Naive B cell (primary cell): Measurements from ENCODE around the gene CNTFR. TPM values are rescaled to one million over a fixed set of nuclear protein-coding genes. Genes with fewer than 3 reads are reported as not detected.

Source experiments
- ATAC-seq, 2 donors: fragments of 150-1000 bp; cut with Tn5 transposase; 2 replicates each; pipeline ENCODE4 v1.10.0; 2021; ENCODE audit warnings: low read depth in 2 of 2, mild to moderate bottlenecking in 2 of 2, moderate library complexity in 2 of 2
- DNase-seq: peaks from one replicate; pipeline ENCODE4 v3.0.0; 2022
- H3K27ac Mint-ChIP-seq, 6 donors: one replicate each; pipeline ENCODE4 v1.8.0; 2020 to 2022; ENCODE audit warnings: mild to moderate bottlenecking in 6 of 6, mixed read lengths in 6 of 6, moderate library complexity in 5 of 6, inconsistent platforms in 2 of 6
- H3K27me3 Mint-ChIP-seq, 3 donors: one replicate each; pipeline ENCODE4 v1.8.0; 2021 to 2022; ENCODE audit warnings: mixed read lengths in 3 of 3, mild to moderate bottlenecking in 1 of 3
- H3K36me3 Mint-ChIP-seq, 2 donors: one replicate each; pipeline ENCODE4 v1.8.0; 2020 to 2022; ENCODE audit warnings: mixed read lengths in 2 of 2, inconsistent platforms in 1 of 2, mild to moderate bottlenecking in 1 of 2
- H3K4me1 Mint-ChIP-seq, 3 donors: one replicate each; pipeline ENCODE4 v1.8.0; 2020 to 2022; ENCODE audit warnings: mixed read lengths in 3 of 3, inconsistent platforms in 1 of 3, mild to moderate bottlenecking in 1 of 3, moderate library complexity in 1 of 3
- H3K4me3 Mint-ChIP-seq, 8 donors: one replicate each; pipeline ENCODE4 v1.8.0; 2020 to 2022; ENCODE audit warnings: mild to moderate bottlenecking in 8 of 8, mixed read lengths in 8 of 8, moderate library complexity in 8 of 8, inconsistent platforms in 2 of 8
- H3K9me3 Mint-ChIP-seq, 7 donors: one replicate each; pipeline ENCODE4 v1.8.0; 2020 to 2022; ENCODE audit warnings: mixed read lengths in 7 of 7, mild to moderate bottlenecking in 5 of 7, inconsistent platforms in 2 of 7, moderate library complexity in 1 of 7
- polyA plus RNA-seq, 6 donors: library from polyadenylated mRNA; unstranded; fragments of 300-500 nt; fragmentation: Illumina TruSeq; gene quantifications; one replicate each; pipeline ENCODE4 v1.2.3, GENCODE V29; 2021; ENCODE audit warnings: low read depth in 6 of 6

CNTFR gene
- polyA plus RNA-seq, 6 donors from 2014 or later: not detected

DNA sequence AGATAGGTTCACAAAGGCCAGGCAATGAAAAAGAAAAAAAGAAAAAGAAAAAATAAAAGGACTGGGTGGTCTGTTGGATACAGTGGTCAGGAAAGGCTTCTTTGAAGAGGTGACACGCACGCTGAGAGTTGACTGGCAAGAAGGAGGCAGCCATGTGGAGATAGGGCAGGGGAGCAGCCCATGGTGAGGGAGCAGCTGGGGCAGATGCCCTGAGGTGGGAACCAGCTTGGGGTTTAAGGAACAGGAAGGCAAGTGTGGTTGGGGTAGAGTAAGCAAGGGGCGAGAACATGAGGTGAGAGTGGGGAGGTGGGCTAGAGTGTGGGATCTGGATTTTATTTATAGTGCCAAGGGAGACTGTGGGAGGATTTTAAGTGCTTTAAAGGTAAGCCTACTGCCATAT lies 73.6 kb downstream of the CNTFR start:
- ATAC-seq (no peak), DNase-seq (no peak)
- no peaks in the 10 kb centered on the region for H3K9me3 Mint-ChIP-seq
- H3K4me3 Mint-ChIP-seq: no peak overlapping the region
- H3K36me3 Mint-ChIP-seq: no peaks in the 10 kb centered on the region
- H3K4me1 Mint-ChIP-seq: peaks cover 0 to 6% (median 0%) of the 10 kb centered on the region in 3 donors
- peak overlapping the region in 1 of 6 donors; percentile 4 for H3K27ac Mint-ChIP-seq
- H3K27me3 Mint-ChIP-seq: peaks cover 11 to 33% (median 26%) of the 10 kb centered on the region in 3 donors

DNA sequence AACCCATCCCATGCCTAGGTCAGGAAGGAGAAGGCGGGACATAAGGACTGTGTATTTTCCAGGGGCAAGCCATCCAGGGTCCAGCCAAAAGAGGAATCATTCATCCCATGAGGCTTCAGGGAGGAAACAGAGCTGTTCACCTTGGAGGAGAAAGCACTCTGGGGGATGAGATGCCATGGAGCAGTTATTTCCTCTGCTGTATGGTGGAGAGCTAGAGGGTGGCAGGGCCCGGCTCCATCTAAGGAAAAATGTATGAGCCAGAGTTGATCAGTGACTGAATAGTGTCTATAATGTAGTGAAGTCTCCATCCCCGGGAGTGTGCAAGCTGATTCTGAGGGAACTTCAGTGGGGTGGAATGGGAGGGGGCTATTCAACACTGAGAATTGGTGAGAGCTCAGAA lies 74.7 kb downstream of the CNTFR start:
- Mint-ChIP-seq H3K27ac (no peak overlapping the region), H3K27me3 (peaks cover 11 to 40% (median 26%) of the 10 kb centered on the region in 3 donors), H3K4me3 (peak overlapping the region in 1 of 8 donors; percentile 3), H3K4me1 (peaks cover 0 to 6% (median 0%) of the 10 kb centered on the region in 3 donors), H3K36me3 (no peaks in the 10 kb centered on the region), H3K9me3 (no peaks in the 10 kb centered on the region)
- ATAC-seq (no peak), DNase-seq (no peak)

DNA sequence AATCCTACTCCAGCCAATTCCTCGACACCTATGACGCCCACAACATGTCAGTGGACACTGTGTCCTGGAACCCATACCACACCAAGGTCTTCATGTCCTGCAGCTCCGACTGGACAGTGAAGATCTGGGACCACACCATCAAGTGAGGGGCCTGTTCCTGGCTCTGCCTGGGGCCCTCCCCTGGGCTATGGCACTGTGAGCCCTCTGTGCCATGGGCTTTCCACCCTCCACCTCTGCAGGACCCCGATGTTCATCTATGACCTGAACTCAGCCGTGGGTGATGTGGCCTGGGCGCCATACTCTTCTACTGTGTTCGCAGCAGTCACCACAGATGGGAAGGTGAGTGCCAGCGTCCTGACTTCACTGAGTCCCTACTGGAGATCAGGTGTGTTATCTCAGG lies 75.1 kb downstream of the CNTFR start:
- Mint-ChIP-seq H3K4me3 (no peak overlapping the region), H3K27me3 (peaks cover 11 to 40% (median 23%) of the 10 kb centered on the region in 3 donors), H3K27ac (peak overlapping the region in 1 of 6 donors; percentile 30), H3K4me1 (peaks cover 0 to 5% (median 0%) of the 10 kb centered on the region in 3 donors), H3K9me3 (no peaks in the 10 kb centered on the region), H3K36me3 (no peaks in the 10 kb centered on the region)
- DNase-seq: no peak
- no peak for ATAC-seq

DNA sequence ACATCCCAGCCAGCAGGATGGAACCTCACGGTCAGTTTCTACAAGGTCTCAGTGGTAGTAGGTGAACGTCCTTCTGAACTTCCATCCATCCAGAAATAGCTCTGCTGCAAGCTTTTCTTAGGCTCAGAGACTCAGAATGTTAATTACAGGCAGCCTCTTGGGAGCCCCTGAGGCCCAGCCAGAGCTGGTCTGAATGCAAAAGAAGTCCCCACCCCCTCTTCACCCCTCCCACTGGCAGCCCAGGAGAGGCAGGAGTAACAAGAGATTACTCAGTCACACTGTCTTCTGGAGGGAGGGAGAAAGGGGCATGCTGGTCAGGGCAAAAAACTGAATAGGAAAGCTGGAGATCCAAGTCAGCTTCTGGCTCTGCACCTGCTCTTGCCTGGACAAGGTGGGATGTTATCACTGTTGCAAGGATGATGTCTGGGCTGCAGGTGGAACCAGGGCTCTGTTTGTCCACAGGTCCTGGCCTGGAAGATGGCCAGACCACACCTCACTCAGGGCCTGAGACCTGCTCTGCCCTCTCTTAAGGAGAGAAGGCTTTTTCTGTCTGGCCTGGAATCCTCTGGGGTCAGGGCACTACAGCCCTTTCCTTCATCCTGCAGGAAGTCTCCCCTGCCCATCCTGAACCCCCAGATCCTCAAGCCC lies 75.8 kb downstream of the CNTFR start:
- H3K27ac Mint-ChIP-seq: no peak overlapping the region
- no peaks in the 10 kb centered on the region for H3K4me1 Mint-ChIP-seq
- no peak overlapping the region for H3K4me3 Mint-ChIP-seq
- H3K36me3 Mint-ChIP-seq: no peaks in the 10 kb centered on the region
- no peak for ATAC-seq
- DNase-seq: no peak
- peaks cover 11 to 46% (median 25%) of the 10 kb centered on the region in 3 donors for H3K27me3 Mint-ChIP-seq
- H3K9me3 Mint-ChIP-seq: no peaks in the 10 kb centered on the region

DNA sequence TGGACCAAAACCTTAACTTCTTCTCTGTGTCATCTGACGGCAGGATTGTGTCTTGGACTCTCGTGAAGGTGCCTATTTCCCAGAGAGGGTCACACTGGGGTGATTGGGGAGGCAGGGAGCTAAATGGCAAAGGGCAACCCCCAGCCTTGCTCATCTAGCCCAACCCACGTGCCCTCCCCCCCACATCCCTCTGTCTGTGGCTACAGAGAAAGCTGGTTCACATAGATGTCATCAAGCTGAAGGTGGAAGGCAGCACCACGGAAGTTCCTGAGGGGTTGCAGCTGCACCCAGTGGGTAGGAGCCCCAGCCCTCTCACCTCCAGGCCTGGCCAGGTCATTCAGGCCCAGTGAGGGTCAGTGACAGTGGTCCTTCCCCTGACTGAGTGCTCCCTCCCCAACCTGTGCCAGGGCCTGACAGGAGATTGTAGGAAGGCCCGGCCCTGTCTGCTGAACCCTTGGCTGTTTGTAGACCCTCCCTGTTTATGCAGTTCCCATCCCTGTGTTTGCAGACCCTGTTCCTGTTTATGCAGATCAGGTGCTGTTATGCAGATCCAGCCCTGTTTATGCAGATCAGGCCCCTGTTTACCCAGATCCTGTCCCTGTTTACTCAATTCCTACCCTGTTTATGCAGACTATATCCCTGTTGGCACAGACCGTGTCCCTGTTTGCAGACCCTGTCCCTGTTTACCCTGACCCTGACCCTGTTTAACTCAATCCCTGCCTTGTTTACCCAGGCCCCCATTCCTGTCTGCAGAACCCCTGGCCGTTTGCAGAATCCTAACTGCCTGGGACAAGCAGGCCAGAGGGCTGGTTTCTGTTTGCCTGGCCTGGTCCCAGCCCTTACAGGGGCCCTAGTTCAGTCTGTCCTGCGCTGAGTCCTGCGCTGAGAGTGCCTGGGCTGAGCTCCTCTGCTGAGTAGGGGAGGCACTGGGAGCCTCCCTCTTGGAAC lies 77.1 kb downstream of the CNTFR start:
- peaks cover 11 to 45% (median 27%) of the 10 kb centered on the region in 3 donors for H3K27me3 Mint-ChIP-seq
- H3K4me1 Mint-ChIP-seq: no peaks in the 10 kb centered on the region
- H3K4me3 Mint-ChIP-seq: no peak overlapping the region
- DNase-seq (no peak), ATAC-seq (no peak)
- no peak overlapping the region for H3K27ac Mint-ChIP-seq
- H3K9me3 Mint-ChIP-seq: no peaks in the 10 kb centered on the region
- no peaks in the 10 kb centered on the region for H3K36me3 Mint-ChIP-seq

DNA sequence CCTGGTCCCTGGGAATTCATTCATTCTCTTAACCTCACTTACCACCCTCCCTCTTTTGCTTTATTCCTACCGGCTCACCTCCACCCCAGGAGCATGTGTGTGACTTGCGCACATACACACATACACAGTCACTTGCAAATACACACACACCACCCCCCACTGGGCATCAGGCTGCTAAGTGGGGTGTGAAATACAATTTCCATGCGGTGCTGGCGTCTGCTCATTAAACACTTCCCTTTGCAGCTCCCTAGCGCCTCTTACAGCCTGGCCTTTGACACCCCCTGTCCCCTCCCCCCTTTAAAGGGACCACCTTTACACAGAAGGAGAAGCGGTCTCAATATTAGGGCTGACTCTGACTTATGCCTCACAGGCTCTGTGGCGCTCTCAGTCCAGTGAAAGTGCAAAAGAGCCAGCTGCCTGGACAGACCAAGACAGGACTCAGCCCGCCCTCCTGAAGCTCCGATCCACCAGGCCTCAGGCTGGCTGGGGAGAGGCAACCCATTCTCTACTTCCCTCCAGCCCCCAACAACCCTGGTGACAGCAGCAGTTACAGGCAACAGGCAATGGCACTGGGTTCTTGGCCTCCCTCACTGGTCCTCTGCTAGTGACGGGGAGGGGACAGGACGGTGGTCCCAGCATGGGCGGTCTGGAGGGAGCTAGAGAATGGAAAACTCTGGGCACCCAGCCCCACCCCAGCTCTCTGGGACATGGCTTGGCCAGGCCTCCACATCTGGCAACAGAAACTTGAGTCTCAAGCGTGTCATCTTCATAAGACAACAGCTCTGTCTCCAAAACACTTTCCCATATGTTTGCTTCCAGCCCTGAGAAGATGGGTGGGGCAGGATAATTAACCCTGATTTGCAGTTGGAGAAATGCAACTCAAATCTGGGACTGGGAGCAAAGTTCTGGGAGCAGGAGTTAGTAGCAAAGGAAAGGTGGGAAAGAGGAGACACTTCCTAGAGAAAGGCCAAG lies 78.7 kb downstream of the CNTFR start:
- H3K36me3 Mint-ChIP-seq: no peaks in the 10 kb centered on the region
- no peak for DNase-seq
- H3K27me3 Mint-ChIP-seq: peaks cover 4 to 35% (median 25%) of the 10 kb centered on the region in 3 donors
- no peaks in the 10 kb centered on the region for H3K4me1 Mint-ChIP-seq
- no peak overlapping the region for H3K27ac Mint-ChIP-seq
- no peaks in the 10 kb centered on the region for H3K9me3 Mint-ChIP-seq
- ATAC-seq: no peak
- H3K4me3 Mint-ChIP-seq: no peak overlapping the region

DNA sequence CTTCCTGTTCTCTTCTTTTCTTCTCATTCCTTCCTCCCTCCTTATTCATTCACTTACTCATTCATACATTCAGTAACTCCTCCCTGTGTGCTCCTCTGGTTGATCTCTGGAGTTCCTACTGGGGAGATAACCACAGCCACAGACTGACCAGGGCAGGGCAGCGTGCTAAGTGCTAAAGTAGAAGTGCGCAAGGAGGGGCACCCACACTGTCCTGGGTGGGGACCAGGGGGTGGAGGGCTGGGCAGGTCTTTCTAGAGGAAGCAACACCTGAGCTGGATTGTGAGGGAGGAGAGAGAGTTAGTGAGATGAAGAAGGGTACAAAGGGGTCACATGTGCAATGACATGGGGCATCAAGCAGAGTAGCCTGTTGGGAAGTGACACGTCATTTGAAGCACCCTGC lies 80.6 kb downstream of the CNTFR start:
- no peak overlapping the region for H3K4me3 Mint-ChIP-seq
- H3K27me3 Mint-ChIP-seq: peaks cover 18 to 40% (median 31%) of the 10 kb centered on the region in 3 donors
- H3K36me3 Mint-ChIP-seq: no peaks in the 10 kb centered on the region
- no peaks in the 10 kb centered on the region for H3K9me3 Mint-ChIP-seq
- no peak for DNase-seq
- H3K27ac Mint-ChIP-seq: no peak overlapping the region
- no peaks in the 10 kb centered on the region for H3K4me1 Mint-ChIP-seq
- ATAC-seq: no peak

DNA sequence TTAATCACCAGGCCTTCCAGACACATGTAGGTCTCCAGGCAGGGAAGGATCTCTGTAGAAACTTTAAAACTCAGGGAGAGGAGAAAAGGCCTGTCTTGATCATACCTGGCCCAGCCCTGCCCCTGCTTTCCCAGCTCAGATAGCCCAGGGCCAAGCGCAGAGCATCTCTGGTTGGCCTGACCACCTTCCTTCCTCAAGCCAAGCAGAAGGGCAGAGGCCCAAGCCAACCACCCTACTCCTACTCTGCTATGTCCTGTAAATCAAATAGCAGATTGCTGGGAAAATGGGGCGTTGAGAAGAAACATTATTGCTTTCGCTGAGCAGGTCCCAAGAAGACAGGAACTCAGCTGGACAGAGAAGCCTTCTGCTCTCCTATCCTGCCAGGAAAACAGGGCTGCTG lies 81.1 kb downstream of the CNTFR start:
- Mint-ChIP-seq H3K9me3 (no peaks in the 10 kb centered on the region), H3K4me1 (no peaks in the 10 kb centered on the region), H3K27ac (peak overlapping the region in 1 of 6 donors; percentile 76), H3K4me3 (no peak overlapping the region), H3K27me3 (peaks cover 18 to 45% (median 36%) of the 10 kb centered on the region in 3 donors), H3K36me3 (no peaks in the 10 kb centered on the region)
- DNase-seq (no peak), ATAC-seq (no peak)

DNA sequence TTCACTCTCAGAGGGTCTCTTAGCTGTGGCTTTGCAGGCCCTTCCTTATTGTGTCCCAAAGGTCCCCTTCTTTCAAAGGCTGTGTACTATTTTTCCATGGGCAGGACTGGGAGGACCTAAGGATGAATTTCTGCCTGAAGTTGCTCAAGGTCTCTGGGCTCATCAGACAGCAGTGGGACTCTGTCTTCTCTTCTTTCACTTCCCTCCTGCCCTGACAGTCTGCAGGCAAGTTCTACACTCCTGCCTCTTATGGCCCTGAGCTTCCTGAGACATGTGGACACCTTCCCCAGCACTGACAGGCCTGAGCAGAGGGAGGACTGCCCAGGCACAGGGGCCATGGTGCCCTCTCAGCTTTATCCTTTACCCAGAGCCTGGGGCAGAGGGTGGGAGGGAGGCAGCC lies 81.6 kb downstream of the CNTFR start:
- Mint-ChIP-seq H3K27me3 (peaks cover 18 to 46% (median 38%) of the 10 kb centered on the region in 3 donors), H3K4me1 (no peaks in the 10 kb centered on the region), H3K9me3 (no peaks in the 10 kb centered on the region), H3K27ac (no peak overlapping the region), H3K4me3 (no peak overlapping the region), H3K36me3 (no peaks in the 10 kb centered on the region)
- ATAC-seq (no peak), DNase-seq (no peak)

DNA sequence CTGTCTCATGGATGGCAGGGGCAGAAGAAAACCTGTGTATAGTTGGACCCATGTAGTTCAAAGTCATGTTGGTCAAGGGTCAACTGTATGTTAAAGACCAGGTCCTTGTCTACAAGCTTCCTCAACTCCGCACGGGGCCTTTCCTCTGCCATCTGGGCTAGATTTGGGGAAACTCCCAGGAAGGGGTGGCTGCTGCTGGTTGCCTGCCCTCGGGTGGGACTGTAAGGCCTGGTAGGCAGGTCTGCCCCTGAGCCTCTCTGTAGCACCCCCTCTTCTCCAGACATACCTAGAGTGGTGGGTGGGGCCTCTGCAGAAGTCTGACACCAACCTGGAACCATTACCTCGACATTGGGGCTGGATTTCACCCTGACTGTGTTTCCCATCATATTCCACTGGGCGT lies 82.0 kb downstream of the CNTFR start:
- Mint-ChIP-seq H3K9me3 (no peaks in the 10 kb centered on the region), H3K27ac (peak overlapping the region in 1 of 6 donors; percentile 5), H3K4me1 (no peaks in the 10 kb centered on the region), H3K4me3 (no peak overlapping the region), H3K36me3 (no peaks in the 10 kb centered on the region), H3K27me3 (peaks cover 18 to 49% (median 38%) of the 10 kb centered on the region in 3 donors)
- DNase-seq (no peak), ATAC-seq (no peak)

DNA sequence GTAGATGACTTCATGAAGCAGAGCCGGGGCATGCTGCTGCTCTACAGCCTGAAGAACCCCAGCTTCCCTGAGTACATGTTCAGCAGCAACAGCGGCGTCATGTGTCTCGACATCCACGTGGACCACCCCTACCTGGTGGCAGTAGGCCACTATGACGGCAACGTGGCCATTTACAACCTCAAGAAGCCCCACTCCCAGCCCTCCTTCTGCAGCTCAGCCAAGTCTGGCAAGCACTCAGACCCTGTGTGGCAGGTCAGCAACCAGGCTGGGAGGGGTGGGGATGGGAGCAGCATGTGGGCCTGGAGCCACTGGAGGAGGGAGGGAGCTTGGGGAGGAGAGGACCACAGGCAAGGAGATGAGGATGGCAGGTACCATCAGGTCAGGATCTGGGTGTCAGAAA lies 82.9 kb downstream of the CNTFR start:
- Mint-ChIP-seq H3K27ac (no peak overlapping the region), H3K9me3 (no peaks in the 10 kb centered on the region), H3K4me1 (no peaks in the 10 kb centered on the region), H3K27me3 (peaks cover 18 to 48% (median 38%) of the 10 kb centered on the region in 3 donors), H3K4me3 (no peak overlapping the region), H3K36me3 (no peaks in the 10 kb centered on the region)
- no peak for ATAC-seq
- no peak for DNase-seq

DNA sequence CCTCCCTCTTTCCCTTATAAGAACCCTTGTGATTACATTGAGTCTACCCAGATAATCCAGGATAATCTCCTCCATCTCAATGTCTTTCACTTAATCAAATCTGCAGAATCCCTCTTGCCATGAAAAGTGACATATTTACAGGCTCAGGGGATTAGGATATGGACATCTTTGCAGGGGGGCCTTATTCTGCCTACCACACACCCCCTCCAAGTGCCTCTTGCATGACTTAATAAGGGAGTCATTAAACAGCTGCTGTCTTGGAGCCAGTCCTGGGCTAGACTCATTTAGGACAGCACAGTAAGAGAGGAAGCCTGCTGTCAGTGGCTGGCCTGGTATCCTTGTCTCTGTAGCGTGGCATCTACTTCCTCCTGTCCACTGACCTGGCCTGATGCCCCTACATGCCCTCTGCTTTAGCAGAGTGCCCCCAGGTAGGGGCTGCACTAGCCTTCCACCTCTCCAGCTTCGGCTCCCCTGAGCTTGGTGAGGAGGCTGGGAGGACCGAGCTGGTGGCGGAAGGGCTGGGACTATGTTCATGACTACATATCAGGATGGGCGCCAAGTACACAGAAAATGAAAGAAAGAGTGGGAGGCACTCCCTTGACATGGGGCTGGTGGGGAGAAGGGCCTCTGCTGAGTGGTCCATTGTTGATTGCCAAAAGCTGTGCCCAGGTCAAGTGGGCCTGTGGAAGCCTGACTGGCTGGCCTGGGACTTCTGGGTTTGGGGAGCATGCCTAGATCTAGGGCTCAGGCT lies 84.0 kb downstream of the CNTFR start:
- no peaks in the 10 kb centered on the region for H3K9me3 Mint-ChIP-seq
- H3K4me3 Mint-ChIP-seq: no peak overlapping the region
- no peak for ATAC-seq

More for the DNA sequence above, 84.0 kb downstream of the CNTFR start:
- H3K4me1 Mint-ChIP-seq: peaks cover 0 to under 1% (median 0%) of the 10 kb centered on the region in 3 donors
- H3K27me3 Mint-ChIP-seq: peaks cover 16 to 39% (median 38%) of the 10 kb centered on the region in 3 donors
- DNase-seq: no peak
- H3K36me3 Mint-ChIP-seq: no peaks in the 10 kb centered on the region
- H3K27ac Mint-ChIP-seq: no peak overlapping the region
